ENCODE data around the gene TAX1BP3.
A peak's percentile ranks its signal among the peaks of the same experiment; 100 is the strongest.

TAX1BP3 gene

GRCh38 chr17:3689262-3690093 is 21.1 kb upstream of the TAX1BP3 start:
- no peak for DNase-seq (ENCODE audit: low read depth, low spot score)

GRCh38 chr17:3688852-3689261 is 20.5 kb upstream of the TAX1BP3 start:
- no peak overlapping the region for H3K4me3 ChIP-seq (ENCODE audit: low read length)
- DNase-seq (ENCODE audit: low read depth, low spot score) = no peak

More at GRCh38 chr17:3689262-3690093, 21.1 kb upstream of the TAX1BP3 start:
- no peak overlapping the region for H3K4me3 ChIP-seq (ENCODE audit: low read length)

- no peak overlapping the region for H3K4me3 ChIP-seq (ENCODE audit: low read length)
- DNase-seq (ENCODE audit: low read depth, low spot score) = no peak
These were observed 19.7 kb upstream of the TAX1BP3 start for GRCh38 chr17:3688027-3688553.

GRCh38 chr17:3685174-3685573 is 16.8 kb upstream of the TAX1BP3 start:
- DNase-seq (ENCODE audit: low read depth, low spot score) = no peak
- no peak overlapping the region for H3K4me3 ChIP-seq (ENCODE audit: low read length)

- no peak overlapping the region for H3K4me3 ChIP-seq (ENCODE audit: low read length)
- DNase-seq (ENCODE audit: low read depth, low spot score) = no peak
These were observed 14.7 kb upstream of the TAX1BP3 start for GRCh38 chr17:3683054-3683511.

GRCh38 chr17:3682033-3682432 is 13.7 kb upstream of the TAX1BP3 start:
- no peak for DNase-seq (ENCODE audit: low read depth, low spot score)

GRCh38 chr17:3681565-3681964 is 13.2 kb upstream of the TAX1BP3 start:
- no peak for DNase-seq (ENCODE audit: low read depth, low spot score)
- H3K4me3 ChIP-seq (ENCODE audit: low read length) = no peak overlapping the region

More at GRCh38 chr17:3682033-3682432, 13.7 kb upstream of the TAX1BP3 start:
- H3K4me3 ChIP-seq (ENCODE audit: low read length) = no peak overlapping the region

- no peak for DNase-seq (ENCODE audit: low read depth, low spot score)
- no peak overlapping the region for H3K4me3 ChIP-seq (ENCODE audit: low read length)
These were observed 12.7 kb upstream of the TAX1BP3 start for GRCh38 chr17:3681057-3681456.

- H3K4me3 ChIP-seq (ENCODE audit: low read length) = no peak overlapping the region
- DNase-seq (ENCODE audit: low read depth, low spot score) = no peak
These were observed 11.3 kb upstream of the TAX1BP3 start for GRCh38 chr17:3679531-3680126.

GRCh38 chr17:3678821-3679530 is 10.6 kb upstream of the TAX1BP3 start:
- no peak for DNase-seq (ENCODE audit: low read depth, low spot score)
- H3K4me3 ChIP-seq (ENCODE audit: low read length) = no peak overlapping the region

GRCh38 chr17:3678095-3678820 is 9.9 kb upstream of the TAX1BP3 start:
- DNase-seq (ENCODE audit: low read depth, low spot score) = no peak
- no peak overlapping the region for H3K4me3 ChIP-seq (ENCODE audit: low read length)

- H3K4me3 ChIP-seq (ENCODE audit: low read length) = no peak overlapping the region
- DNase-seq (ENCODE audit: low read depth, low spot score) = no peak
These were observed 7.5 kb upstream of the TAX1BP3 start for GRCh38 chr17:3675886-3676285.

GRCh38 chr17:3672571-3672970 is 4.2 kb upstream of the TAX1BP3 start:
- no peak for DNase-seq (ENCODE audit: low read depth, low spot score)
- no peak overlapping the region for H3K4me3 ChIP-seq (ENCODE audit: low read length)

GRCh38 chr17:3669548-3669947 is 1.2 kb upstream of the TAX1BP3 start:
- H3K4me3 ChIP-seq (ENCODE audit: low read length) = peak overlapping the region; percentile 88
- no peak for DNase-seq (ENCODE audit: low read depth, low spot score)

- peak overlapping the region; percentile 88 for H3K4me3 ChIP-seq (ENCODE audit: low read length)
- no peak for DNase-seq (ENCODE audit: low read depth, low spot score)
These were observed 638 bp upstream of the TAX1BP3 start for GRCh38 chr17:3669085-3669347.

GRCh38 chr17:3667366-3668278 is 756 bp downstream of the TAX1BP3 start:
- peak overlapping the region; percentile 88 for H3K4me3 ChIP-seq (ENCODE audit: low read length)
- DNase-seq (ENCODE audit: low read depth, low spot score) = no peak

GRCh38 chr17:3666516-3666915 is 1.9 kb downstream of the TAX1BP3 start:
- no peak overlapping the region for H3K4me3 ChIP-seq (ENCODE audit: low read length)
- DNase-seq (ENCODE audit: low read depth, low spot score) = no peak

- DNase-seq (ENCODE audit: low read depth, low spot score) = no peak
These were observed 2.5 kb downstream of the TAX1BP3 start for GRCh38 chr17:3665834-3666233.

More at GRCh38 chr17:3665834-3666233, 2.5 kb downstream of the TAX1BP3 start:
- H3K4me3 ChIP-seq (ENCODE audit: low read length) = no peak overlapping the region

Measured in Jurkat, Clone E6-1 (cell line).